ENCODE results near the gene BRAF.

The BRAF gene

DNA sequence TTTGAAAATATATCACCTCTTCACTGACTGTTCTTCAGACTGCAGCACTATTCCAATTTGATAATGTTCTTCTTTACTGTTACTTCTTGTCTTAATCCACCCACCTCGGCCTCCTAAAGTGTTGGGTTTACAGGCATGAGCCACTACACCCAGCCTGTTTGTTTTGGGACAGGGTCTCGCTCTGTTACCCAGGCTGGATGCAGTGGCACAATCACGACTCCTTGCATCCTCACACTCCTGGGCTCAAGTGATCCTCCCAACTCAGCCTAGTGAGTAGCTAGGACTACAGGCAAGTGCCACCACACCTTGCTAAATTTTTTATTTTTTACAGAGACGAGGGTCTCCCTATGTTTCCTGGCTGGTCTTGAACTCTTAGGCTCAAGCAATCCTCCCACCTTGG lies 150.4 kb downstream of the BRAF start:
- peaks cover 0 to 65% of the 10 kb centered on the region in 2 experiments; a peak in 2 of 3 replicates for H3K36me3 ChIP-seq (ENCODE audit: control insufficient read depth in 2 of 2, insufficient read depth in 1 of 2, low read length in 2 of 2)
- no peak overlapping the region for H3K27ac ChIP-seq (ENCODE audit: extremely low read depth, low read depth, low read length)
- H3K4me1 ChIP-seq (ENCODE audit: control insufficient read depth, insufficient read depth, low read length) = no peaks in the 10 kb centered on the region
- H3K9me3 ChIP-seq (ENCODE audit: control insufficient read depth, insufficient read depth, low read depth, low read length) = no peaks in the 10 kb centered on the region
- POLR2A ChIA-PET = no interaction called here
- CTCF ChIA-PET = interaction anchor here (0.5 kb wide), 1 partner anchor 963 kb away, joined by 3 read pairs; no protein-coding TSS in a partner anchor
- TF ChIP-seq, protein P1, sequence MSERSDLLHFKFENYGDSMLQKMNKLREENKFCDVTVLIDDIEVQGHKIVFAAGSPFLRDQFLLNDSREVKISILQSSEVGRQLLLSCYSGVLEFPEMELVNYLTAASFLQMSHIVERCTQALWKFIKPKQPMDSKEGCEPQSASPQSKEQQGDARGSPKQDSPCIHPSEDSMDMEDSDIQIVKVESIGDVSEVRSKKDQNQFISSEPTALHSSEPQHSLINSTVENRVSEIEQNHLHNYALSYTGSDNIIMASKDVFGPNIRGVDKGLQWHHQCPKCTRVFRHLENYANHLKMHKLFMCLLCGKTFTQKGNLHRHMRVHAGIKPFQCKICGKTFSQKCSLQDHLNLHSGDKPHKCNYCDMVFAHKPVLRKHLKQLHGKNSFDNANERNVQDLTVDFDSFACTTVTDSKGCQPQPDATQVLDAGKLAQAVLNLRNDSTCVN (tag by site-specific recombination; optimal IDR thresholded peaks at IDR 0.05) = no peak
- TF ChIP-seq ZNF701 (tag by site-specific recombination; IDR thresholded peaks at IDR 0.05) (no peak), KLF7 (tag by site-specific recombination; IDR thresholded peaks at IDR 0.05; ENCODE audit: borderline replicate concordance) (no peak), TCF7L2 (IDR thresholded peaks at IDR 0.05; ENCODE audit: borderline replicate concordance, low read depth, low read length) (no peak), ZNF157 (tag by site-specific recombination; IDR thresholded peaks at IDR 0.05) (no peak), OVOL3 (tag by site-specific recombination; IDR thresholded peaks at IDR 0.05) (no peak), ZNF2 (tag by site-specific recombination; IDR thresholded peaks at IDR 0.05) (no peak), FEZF1 (tag by site-specific recombination; IDR thresholded peaks at IDR 0.05) (no peak), KLF10 (tag by site-specific recombination; IDR thresholded peaks at IDR 0.05) (no peak), ZNF660 (tag by site-specific recombination; IDR thresholded peaks at IDR 0.05) (no peak), ZNF76 (tag by site-specific recombination; IDR thresholded peaks at IDR 0.05; ENCODE audit: borderline replicate concordance, low read depth) (no peak), ZNF791 (tag by site-specific recombination; IDR thresholded peaks at IDR 0.05) (no peak), ZNF664 (tag by site-specific recombination; IDR thresholded peaks at IDR 0.05) (no peak), ZFP69B (tag by site-specific recombination; IDR thresholded peaks at IDR 0.05) (no peak), GFI1B (tag by site-specific recombination; IDR thresholded peaks at IDR 0.05) (no peak), GLI2 (tag by site-specific recombination; IDR thresholded peaks at IDR 0.05; ENCODE audit: borderline replicate concordance, low read depth) (no peak), ZNF174 (tag by site-specific recombination; IDR thresholded peaks at IDR 0.05) (no peak), ZBTB20 (tag by site-specific recombination; IDR thresholded peaks at IDR 0.05) (no peak)
- TF ChIP-seq, protein P2, sequence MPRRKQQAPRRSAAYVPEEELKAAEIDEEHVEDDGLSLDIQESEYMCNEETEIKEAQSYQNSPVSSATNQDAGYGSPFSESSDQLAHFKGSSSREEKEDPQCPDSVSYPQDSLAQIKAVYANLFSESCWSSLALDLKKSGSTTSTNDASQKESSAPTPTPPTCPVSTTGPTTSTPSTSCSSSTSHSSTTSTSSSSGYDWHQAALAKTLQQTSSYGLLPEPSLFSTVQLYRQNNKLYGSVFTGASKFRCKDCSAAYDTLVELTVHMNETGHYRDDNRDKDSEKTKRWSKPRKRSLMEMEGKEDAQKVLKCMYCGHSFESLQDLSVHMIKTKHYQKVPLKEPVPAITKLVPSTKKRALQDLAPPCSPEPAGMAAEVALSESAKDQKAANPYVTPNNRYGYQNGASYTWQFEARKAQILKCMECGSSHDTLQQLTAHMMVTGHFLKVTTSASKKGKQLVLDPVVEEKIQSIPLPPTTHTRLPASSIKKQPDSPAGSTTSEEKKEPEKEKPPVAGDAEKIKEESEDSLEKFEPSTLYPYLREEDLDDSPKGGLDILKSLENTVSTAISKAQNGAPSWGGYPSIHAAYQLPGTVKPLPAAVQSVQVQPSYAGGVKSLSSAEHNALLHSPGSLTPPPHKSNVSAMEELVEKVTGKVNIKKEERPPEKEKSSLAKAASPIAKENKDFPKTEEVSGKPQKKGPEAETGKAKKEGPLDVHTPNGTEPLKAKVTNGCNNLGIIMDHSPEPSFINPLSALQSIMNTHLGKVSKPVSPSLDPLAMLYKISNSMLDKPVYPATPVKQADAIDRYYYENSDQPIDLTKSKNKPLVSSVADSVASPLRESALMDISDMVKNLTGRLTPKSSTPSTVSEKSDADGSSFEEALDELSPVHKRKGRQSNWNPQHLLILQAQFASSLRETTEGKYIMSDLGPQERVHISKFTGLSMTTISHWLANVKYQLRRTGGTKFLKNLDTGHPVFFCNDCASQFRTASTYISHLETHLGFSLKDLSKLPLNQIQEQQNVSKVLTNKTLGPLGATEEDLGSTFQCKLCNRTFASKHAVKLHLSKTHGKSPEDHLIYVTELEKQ (tag by site-specific recombination; IDR thresholded peaks at IDR 0.05; ENCODE audit: borderline replicate concordance) = no peak
- TF ChIP-seq, protein P3, sequence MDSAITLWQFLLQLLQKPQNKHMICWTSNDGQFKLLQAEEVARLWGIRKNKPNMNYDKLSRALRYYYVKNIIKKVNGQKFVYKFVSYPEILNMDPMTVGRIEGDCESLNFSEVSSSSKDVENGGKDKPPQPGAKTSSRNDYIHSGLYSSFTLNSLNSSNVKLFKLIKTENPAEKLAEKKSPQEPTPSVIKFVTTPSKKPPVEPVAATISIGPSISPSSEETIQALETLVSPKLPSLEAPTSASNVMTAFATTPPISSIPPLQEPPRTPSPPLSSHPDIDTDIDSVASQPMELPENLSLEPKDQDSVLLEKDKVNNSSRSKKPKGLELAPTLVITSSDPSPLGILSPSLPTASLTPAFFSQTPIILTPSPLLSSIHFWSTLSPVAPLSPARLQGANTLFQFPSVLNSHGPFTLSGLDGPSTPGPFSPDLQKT (IDR thresholded peaks at IDR 0.05; ENCODE audit: borderline replicate concordance, low read depth, low read length) = no peak
- no peak overlapping the region for H3K4me3 ChIP-seq (ENCODE audit: low read depth, low read length)

DNA sequence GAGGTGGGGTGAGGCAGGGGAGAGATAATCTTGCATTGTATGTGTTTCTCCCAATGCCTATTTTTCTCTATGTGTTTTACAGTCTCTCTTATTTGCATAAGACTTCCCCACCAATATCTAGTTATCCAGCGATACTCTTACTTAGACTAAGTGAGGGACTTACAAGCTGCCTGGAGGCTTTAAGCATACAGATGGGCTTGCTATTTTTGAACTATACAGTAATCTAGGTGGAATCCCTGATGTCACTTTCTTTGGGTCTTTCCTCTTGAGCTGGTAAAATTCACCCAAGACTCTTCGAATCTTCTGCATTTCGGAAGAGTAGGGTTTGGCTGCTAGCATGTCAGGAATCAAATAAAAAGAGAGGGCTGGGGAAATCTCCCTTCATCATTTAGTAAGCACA lies 151.6 kb downstream of the BRAF start:
- CTCF ChIA-PET = no interaction called here
- TF ChIP-seq, protein P3 (IDR thresholded peaks at IDR 0.05; ENCODE audit: borderline replicate concordance, low read depth, low read length) = 0 out of 2 replicates have a peak, but pooled peaks have one; percentile 19
- TF ChIP-seq, protein P4, sequence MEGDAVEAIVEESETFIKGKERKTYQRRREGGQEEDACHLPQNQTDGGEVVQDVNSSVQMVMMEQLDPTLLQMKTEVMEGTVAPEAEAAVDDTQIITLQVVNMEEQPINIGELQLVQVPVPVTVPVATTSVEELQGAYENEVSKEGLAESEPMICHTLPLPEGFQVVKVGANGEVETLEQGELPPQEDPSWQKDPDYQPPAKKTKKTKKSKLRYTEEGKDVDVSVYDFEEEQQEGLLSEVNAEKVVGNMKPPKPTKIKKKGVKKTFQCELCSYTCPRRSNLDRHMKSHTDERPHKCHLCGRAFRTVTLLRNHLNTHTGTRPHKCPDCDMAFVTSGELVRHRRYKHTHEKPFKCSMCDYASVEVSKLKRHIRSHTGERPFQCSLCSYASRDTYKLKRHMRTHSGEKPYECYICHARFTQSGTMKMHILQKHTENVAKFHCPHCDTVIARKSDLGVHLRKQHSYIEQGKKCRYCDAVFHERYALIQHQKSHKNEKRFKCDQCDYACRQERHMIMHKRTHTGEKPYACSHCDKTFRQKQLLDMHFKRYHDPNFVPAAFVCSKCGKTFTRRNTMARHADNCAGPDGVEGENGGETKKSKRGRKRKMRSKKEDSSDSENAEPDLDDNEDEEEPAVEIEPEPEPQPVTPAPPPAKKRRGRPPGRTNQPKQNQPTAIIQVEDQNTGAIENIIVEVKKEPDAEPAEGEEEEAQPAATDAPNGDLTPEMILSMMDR (tag by site-specific recombination; IDR thresholded peaks at IDR 0.05) = no peak

More for the DNA sequence above, 151.6 kb downstream of the BRAF start:
- Histone ChIP-seq H3K9me3 (ENCODE audit: control insufficient read depth, insufficient read depth, low read depth, low read length) (no peaks in the 10 kb centered on the region), H3K4me1 (ENCODE audit: control insufficient read depth, insufficient read depth, low read length) (no peaks in the 10 kb centered on the region), H3K4me3 (ENCODE audit: low read depth, low read length) (no peak overlapping the region), H3K27ac (ENCODE audit: extremely low read depth, low read depth, low read length) (no peak overlapping the region), H3K36me3 (ENCODE audit: control insufficient read depth in 2 of 2, insufficient read depth in 1 of 2, low read length in 2 of 2) (peaks cover 0 to 64% of the 10 kb centered on the region in 2 experiments; a peak in 1 of 3 replicates)
- POLR2A ChIA-PET = no interaction called here

Data from HEK293 (cell line).